HepG2 (cell line): ENCODE results near the gene ARHGAP22.

Experiments
- ATF7-NPFF ChIP-seq: sonication (generic); formaldehyde crosslinking; IDR thresholded peaks from 2 replicates; pipeline ENCODE4 v1.8.1; 2023; ENCODE audit warnings: mild to moderate bottlenecking, low read depth, missing genetic modification reagents, moderate library complexity
- FOXM1 ChIP-seq: sonication (generic); formaldehyde crosslinking; IDR thresholded peaks from 2 replicates; pipeline ENCODE4 v1.5.0; 2020; ENCODE audit warnings: missing genetic modification reagents
- GZF1 ChIP-seq: sonication (generic); formaldehyde crosslinking; IDR thresholded peaks from 2 replicates; pipeline ENCODE4 v1.5.1; 2020; ENCODE audit warnings: mild to moderate bottlenecking, missing genetic modification reagents
- POLR2A ChIP-seq, 2 experiments: IDR thresholded peaks; 2 replicates each; pipeline ENCODE4 v1.6.1; 2011; ENCODE audit warnings: low read depth in 2 of 2, low read length in 2 of 2, mild to moderate bottlenecking in 1 of 2, moderate library complexity in 1 of 2; ENCODE audit not compliant: insufficient read depth in 1 of 2
- POLR2AphosphoS5 ChIP-seq: IDR thresholded peaks from 2 replicates; pipeline ENCODE4 v1.6.1; 2012; ENCODE audit warnings: low read depth, low read length

DNA sequence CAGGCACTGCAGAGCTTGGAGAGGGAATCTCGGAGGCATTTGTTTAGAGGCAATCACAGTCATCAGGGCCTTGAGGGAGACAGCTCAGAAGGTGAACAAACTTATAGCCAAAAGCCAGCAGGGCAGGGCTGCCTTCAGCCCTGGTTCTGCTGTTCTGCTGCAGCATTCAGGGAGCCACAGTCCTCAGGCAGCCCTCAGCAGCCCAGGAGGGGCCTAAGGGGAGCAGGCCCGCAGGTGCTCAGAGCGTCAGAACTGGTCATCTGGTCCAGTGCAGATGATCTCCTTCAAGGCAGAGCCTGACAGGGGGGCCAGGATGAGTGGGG, 84.7 kb downstream of the ARHGAP22 start:
- TF ChIP-seq POLR2AphosphoS5 (no peak), POLR2A (IDR thresholded peaks at IDR 0.05; ENCODE audit: insufficient read depth in 1 of 2, low read depth in 2 of 2, low read length in 2 of 2) (no peak), ATF7-NPFF (no peak), GZF1 (CRISPR knock-in tag) (no peak), FOXM1 (CRISPR knock-in tag) (no peak)
